GM13976 (cell line): ENCODE measurements around the gene MLLT10.

Experiments used
- DNase-seq: peaks from one replicate; pipeline ENCODE4 v3.0.0; 2012; ENCODE audit warnings: low spot score
- CTCF ChIP-seq: IDR thresholded peaks from 2 replicates; pipeline ENCODE4 v1.5.1; 2012; ENCODE audit warnings: borderline replicate concordance, mild to moderate bottlenecking; ENCODE audit not compliant: insufficient read depth; ENCODE audit errors: extremely low read depth, missing control alignments, control extremely low read depth
- in situ Hi-C: fragments of 300-500 bp; cut with MboI; formaldehyde crosslinking; loops from one replicate; pipeline ENCODE4 v1.12.0; 2022; ENCODE audit warnings: low sequenced_read_pairs, mixed read lengths, inconsistent platforms; ENCODE audit not compliant: unreplicated experiment

Gene MLLT10

DNA sequence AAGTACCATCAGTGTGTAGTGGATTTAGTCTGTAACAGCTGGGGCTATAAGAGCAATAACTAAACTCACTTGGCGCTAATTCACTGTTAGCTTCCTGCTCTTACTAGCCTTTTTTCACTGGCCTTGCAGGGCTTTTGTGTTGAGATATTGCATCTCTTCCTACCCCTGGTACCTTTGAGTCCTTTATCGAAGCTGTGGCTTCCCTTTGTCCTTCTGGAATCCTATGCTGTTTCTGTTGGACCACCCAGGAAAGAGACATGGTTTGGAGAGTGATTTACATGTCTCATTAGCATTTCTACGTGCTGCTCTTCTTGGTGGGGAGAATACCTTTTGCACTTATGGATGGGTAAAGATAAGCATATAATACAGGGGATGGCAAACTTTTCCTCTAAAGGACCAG lies 103.8 kb downstream of the MLLT10 start:
- DNase-seq, result no peak
- in situ Hi-C loops, result no loop called here

GRCh38 chr10:21638681-21639080 lies 104.6 kb downstream of the MLLT10 start:
- in situ Hi-C loops, result no loop called here
- DNase-seq, result no peak
- no peak for TF ChIP-seq CTCF

More for the DNA sequence above, 103.8 kb downstream of the MLLT10 start:
- TF ChIP-seq CTCF, result no peak

DNA sequence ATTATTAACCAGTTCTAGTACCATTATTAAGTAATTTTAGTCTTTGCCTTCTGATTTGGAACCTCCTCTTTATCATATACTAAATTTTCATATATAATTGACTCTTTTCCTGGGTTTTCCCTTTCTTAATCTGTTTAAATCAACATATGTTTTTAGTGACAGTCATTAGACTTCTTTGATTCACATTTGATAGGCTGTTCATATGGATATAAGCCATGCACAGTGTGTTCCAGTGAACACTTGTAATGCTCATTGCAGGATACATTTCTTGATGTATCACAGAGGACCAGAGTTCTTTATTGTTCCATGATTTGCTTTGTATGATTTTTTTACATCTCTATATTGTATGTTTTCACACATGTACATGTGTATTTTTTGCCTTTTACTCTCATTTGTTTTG lies 114.0 kb downstream of the MLLT10 start:
- in situ Hi-C loops, result no loop called here
- TF ChIP-seq CTCF, result no peak
- DNase-seq, result no peak

DNA sequence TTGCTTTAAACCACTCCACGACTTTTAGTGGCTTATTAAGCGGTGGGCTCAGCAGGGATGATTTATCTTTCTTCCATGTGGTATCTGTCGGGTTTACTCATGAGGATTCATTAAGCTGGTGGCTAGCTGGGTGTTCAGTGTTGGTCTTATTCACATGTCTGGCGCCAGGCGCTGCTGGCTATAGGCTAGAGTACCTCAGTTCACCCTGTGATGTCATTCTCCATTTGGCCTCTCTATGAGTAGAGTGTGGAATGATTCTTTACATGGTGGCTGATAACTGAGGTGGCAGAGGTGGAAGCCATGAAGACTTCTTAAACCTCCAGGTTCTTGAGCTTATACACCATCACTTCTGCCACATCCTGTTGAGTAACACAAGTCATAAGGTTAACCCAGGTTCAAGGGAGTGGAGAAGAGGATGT lies 115.4 kb downstream of the MLLT10 start:
- TF ChIP-seq CTCF, result no peak
- in situ Hi-C loops, result no loop called here
- no peak for DNase-seq

- DNase-seq, result no peak
- TF ChIP-seq CTCF, result no peak
- in situ Hi-C loops, result no loop called here
Observed at GRCh38 chr10:21650353-21650752, 116.3 kb downstream of the MLLT10 start.

- in situ Hi-C loops, result no loop called here
- DNase-seq, result no peak
- no peak for TF ChIP-seq CTCF
Observed at GRCh38 chr10:21655236-21655635, 121.2 kb downstream of the MLLT10 start.

DNA sequence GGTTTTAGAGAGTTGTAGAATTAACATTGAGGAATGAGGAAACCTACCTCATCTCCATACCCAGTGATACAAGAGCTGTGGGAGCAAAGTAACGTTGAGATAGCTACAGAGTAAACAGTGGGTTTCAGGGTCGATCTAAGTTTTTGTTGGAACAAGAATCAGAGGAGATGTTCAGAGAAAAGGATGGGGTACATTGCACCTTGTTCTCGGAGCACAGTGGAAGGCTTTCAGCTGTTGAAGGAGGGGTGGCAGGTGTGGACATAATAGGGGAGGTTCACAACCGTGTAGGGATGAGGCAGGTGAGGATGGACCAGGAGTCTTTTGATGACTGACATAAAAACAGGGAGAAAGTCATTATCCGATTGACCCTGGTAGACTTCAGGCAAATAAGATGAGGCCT lies 121.7 kb downstream of the MLLT10 start:
- no peak for DNase-seq
- no peak for TF ChIP-seq CTCF
- in situ Hi-C loops, result no loop called here
